Mucosa of descending colon (tissue), 3 donors: ENCODE results near the gene TUBA8. TPM values are rescaled to one million over a fixed set of nuclear protein-coding genes. Genes with fewer than 3 reads are reported as not detected.

ENCODE experiments used
- ATAC-seq: fragments of 200-7000 bp; cut with Tn5 transposase; one replicate; pipeline ENCODE4 v1.9.1; 2020; ENCODE audit warnings: mild to moderate bottlenecking, moderate library complexity
- DNase-seq, 3 donors: peaks; one replicate each; pipeline ENCODE4 v3.0.0-alpha.2; 2020
- H3K36me3 ChIP-seq: fragments of 200-600 bp; one replicate; pipeline ENCODE4 v1.8.0; 2021; ENCODE audit warnings: low read depth, mild to moderate bottlenecking
- H3K4me1 ChIP-seq: fragments of 200-600 bp; one replicate; pipeline ENCODE4 v1.8.0; 2021; ENCODE audit warnings: low read depth, mild to moderate bottlenecking
- H3K4me3 ChIP-seq: fragments of 200-600 bp; one replicate; pipeline ENCODE4 v1.8.0; 2021; ENCODE audit warnings: mild to moderate bottlenecking
- H3K9me3 ChIP-seq: fragments of 200-600 bp; one replicate; pipeline ENCODE4 v1.8.0; 2021; ENCODE audit warnings: mild to moderate bottlenecking
- intact Hi-C, 2 donors: fragments of 100-400 bp; cut with DNase I in 1 of 2; cut with micrococcal nuclease in 1 of 2; formaldehyde crosslinking; loops; one replicate each; pipeline versions ENCODE4 v1.11.0 to v1.11.1; 2022; cut with DNase I, micrococcal nuclease
- total RNA-seq, 3 donors: library from RNA; stranded (reverse); fragmentation: NEBNext Ultra II Directional in 2 of 3; extraction: Animal tissue kit (Norgen Biotek cat#: 25700) in 2 of 3; gene quantifications; one replicate each; pipeline versions ENCODE4 v1.2.1 to v1.2.4, GENCODE V29; 2021 to 2023
- TF ChIP-seq, protein P1 (sequence below): fragments of 200-600 bp; IDR thresholded peaks from one replicate; pipeline ENCODE4 v1.8.0; 2022; ENCODE audit warnings: antibody characterized with exemption, mild to moderate bottlenecking
- donor health status: DM: no; HTN: no; CAD: no; lungs with moderate emphysema.
- donor health status: DM: no; HTN: no; CAD: no.
- donor health status: DM: no; HTN: yes; CAD: no.

TUBA8 gene
- total RNA-seq, 3 donors from 2014 or later, result 2.7 to 4.7 (median 3.3) TPM

- ATAC-seq (peak; percentile 69), DNase-seq (peak; percentile 64 to 83 (median 78))
- Histone ChIP-seq H3K4me3 (peak overlapping the region; percentile 85), H3K4me1 (peaks cover 25% of the 10 kb centered on the region), H3K9me3 (no peaks in the 10 kb centered on the region), H3K36me3 (no peaks in the 10 kb centered on the region)
- intact Hi-C loops, result loop anchor here (5.0 to 10.0 kb wide), 2 partner anchors 244 to 246 kb away; no protein-coding TSS in a partner anchor
- TF ChIP-seq, protein P1, sequence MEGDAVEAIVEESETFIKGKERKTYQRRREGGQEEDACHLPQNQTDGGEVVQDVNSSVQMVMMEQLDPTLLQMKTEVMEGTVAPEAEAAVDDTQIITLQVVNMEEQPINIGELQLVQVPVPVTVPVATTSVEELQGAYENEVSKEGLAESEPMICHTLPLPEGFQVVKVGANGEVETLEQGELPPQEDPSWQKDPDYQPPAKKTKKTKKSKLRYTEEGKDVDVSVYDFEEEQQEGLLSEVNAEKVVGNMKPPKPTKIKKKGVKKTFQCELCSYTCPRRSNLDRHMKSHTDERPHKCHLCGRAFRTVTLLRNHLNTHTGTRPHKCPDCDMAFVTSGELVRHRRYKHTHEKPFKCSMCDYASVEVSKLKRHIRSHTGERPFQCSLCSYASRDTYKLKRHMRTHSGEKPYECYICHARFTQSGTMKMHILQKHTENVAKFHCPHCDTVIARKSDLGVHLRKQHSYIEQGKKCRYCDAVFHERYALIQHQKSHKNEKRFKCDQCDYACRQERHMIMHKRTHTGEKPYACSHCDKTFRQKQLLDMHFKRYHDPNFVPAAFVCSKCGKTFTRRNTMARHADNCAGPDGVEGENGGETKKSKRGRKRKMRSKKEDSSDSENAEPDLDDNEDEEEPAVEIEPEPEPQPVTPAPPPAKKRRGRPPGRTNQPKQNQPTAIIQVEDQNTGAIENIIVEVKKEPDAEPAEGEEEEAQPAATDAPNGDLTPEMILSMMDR, result no peak
These were observed 32.1 kb upstream of the TUBA8 start for GRCh38 chr22:18078329-18079041.

- no peak overlapping the region for H3K4me3 ChIP-seq
These were observed 30.8 kb upstream of the TUBA8 start for GRCh38 chr22:18079706-18080233.

DNA sequence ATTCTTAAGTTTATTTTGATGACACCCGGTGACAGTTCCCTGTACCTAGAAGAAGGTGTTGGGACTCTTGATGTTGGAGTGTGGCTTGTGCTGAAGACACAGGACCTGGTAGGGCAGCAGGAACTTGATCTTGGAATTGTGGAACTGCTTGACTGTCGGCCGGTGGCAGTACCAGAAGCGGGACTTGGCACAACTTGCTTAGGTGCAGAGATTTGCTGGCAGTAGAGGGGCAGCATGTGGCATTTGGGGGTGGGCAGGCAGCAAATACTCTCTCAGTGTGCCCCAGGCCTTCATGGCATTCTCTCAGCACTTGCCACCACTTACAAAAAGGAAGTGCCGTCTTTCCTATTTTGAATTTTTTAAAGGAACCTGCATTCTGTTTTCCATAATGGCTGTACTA is 29.2 kb upstream of the TUBA8 start:
- Histone ChIP-seq H3K36me3 (peaks cover 3% of the 10 kb centered on the region), H3K4me1 (peaks cover 17% of the 10 kb centered on the region), H3K9me3 (no peaks in the 10 kb centered on the region), H3K4me3 (no peak overlapping the region)
- TF ChIP-seq, protein P1, result no peak
- ATAC-seq, result no peak
- no peak for DNase-seq
- intact Hi-C loops, result no loop called here

More at GRCh38 chr22:18079706-18080233, 30.8 kb upstream of the TUBA8 start:
- DNase-seq (no peak), ATAC-seq (no peak)
- Histone ChIP-seq H3K4me1 (peaks cover 25% of the 10 kb centered on the region), H3K9me3 (no peaks in the 10 kb centered on the region), H3K36me3 (no peaks in the 10 kb centered on the region)
- TF ChIP-seq, protein P1, result no peak
- intact Hi-C loops, result loop anchor here (5.0 to 10.0 kb wide), 2 partner anchors 245 to 247 kb away; no protein-coding TSS in a partner anchor

- H3K36me3 ChIP-seq, result peaks cover 5% of the 10 kb centered on the region
- H3K4me1 ChIP-seq, result peaks cover 9% of the 10 kb centered on the region
- H3K9me3 ChIP-seq, result no peaks in the 10 kb centered on the region
- no peak overlapping the region for H3K4me3 ChIP-seq
- no peak for ATAC-seq
- intact Hi-C loops, result no loop called here
- DNase-seq, result no peak
- TF ChIP-seq, protein P1, result no peak
These were observed 28.1 kb upstream of the TUBA8 start for GRCh38 chr22:18082467-18082866.

GRCh38 chr22:18083406-18083805 is 27.2 kb upstream of the TUBA8 start:
- TF ChIP-seq, protein P1, result no peak
- intact Hi-C loops, result no loop called here
- peaks cover 5% of the 10 kb centered on the region for H3K36me3 ChIP-seq
- no peaks in the 10 kb centered on the region for H3K9me3 ChIP-seq
- H3K4me3 ChIP-seq, result no peak overlapping the region
- DNase-seq, result no peak
- peaks cover 13% of the 10 kb centered on the region for H3K4me1 ChIP-seq
- no peak for ATAC-seq
